HepG2 (cell line): ENCODE measurements around the gene VGF. TPM values are rescaled to one million over a fixed set of nuclear protein-coding genes. Genes with fewer than 3 reads are reported as not detected.
A peak's percentile ranks its signal among the peaks of the same experiment; 100 is the strongest.

ENCODE experiments used
- EZH2 ChIP-seq: conservative IDR thresholded peaks from 2 replicates; pipeline ENCODE4 v1.6.1; 2012; ENCODE audit warnings: mild to moderate bottlenecking, low read depth, low read length, moderate library complexity
- FLYWCH1 ChIP-seq: sonication (generic); formaldehyde crosslinking; IDR thresholded peaks from 2 replicates; pipeline ENCODE4 v1.8.1; 2023; ENCODE audit warnings: mild to moderate bottlenecking, missing genetic modification reagents
- KDM1A ChIP-seq: IDR thresholded peaks from 2 replicates; pipeline ENCODE4 v1.6.1; 2016; ENCODE audit warnings: missing compliant biosample characterization
- MYNN ChIP-seq: sonication (generic); formaldehyde crosslinking; IDR thresholded peaks from 2 replicates; pipeline ENCODE4 v1.4.0; 2020; ENCODE audit warnings: mild to moderate bottlenecking, low read depth, missing genetic modification reagents
- NFKBIZ ChIP-seq: IDR thresholded peaks from 2 replicates; pipeline ENCODE4 v1.6.1; 2018; ENCODE audit warnings: missing genetic modification reagents, missing compliant biosample characterization
- PAXIP1 ChIP-seq: sonication (generic); formaldehyde crosslinking; conservative IDR thresholded peaks from 2 replicates; pipeline ENCODE4 v1.4.0; 2020; ENCODE audit warnings: mild to moderate bottlenecking, missing genetic modification reagents, moderate library complexity
- PHF21A ChIP-seq: sonication (generic); formaldehyde crosslinking; IDR thresholded peaks from 2 replicates; pipeline ENCODE4 v1.5.0; 2020; ENCODE audit warnings: mild to moderate bottlenecking, missing genetic modification reagents
- REPIN1 ChIP-seq: sonication (generic); formaldehyde crosslinking; IDR thresholded peaks from 2 replicates; pipeline ENCODE4 v1.8.0; 2022; ENCODE audit warnings: missing genetic modification reagents, low read depth, mild to moderate bottlenecking, borderline replicate concordance
- SAP130 ChIP-seq: IDR thresholded peaks from 2 replicates; pipeline ENCODE4 v1.6.1; 2016; ENCODE audit warnings: low read depth
- SP4 ChIP-seq: sonication (generic); formaldehyde crosslinking; IDR thresholded peaks from 2 replicates; pipeline ENCODE4 v1.8.1; 2023; ENCODE audit warnings: mild to moderate bottlenecking, missing genetic modification reagents
- SPEN ChIP-seq: sonication (generic); formaldehyde crosslinking; IDR thresholded peaks from 2 replicates; pipeline ENCODE4 v1.5.1; 2020; ENCODE audit warnings: low read depth, mild to moderate bottlenecking, missing genetic modification reagents
- ZNF124 ChIP-seq: sonication (generic); formaldehyde crosslinking; IDR thresholded peaks from 2 replicates; pipeline ENCODE4 v1.4.0; 2020; ENCODE audit warnings: missing genetic modification reagents
- ZNF207 ChIP-seq: fragments of 450-650 bp; IDR thresholded peaks from 2 replicates; pipeline ENCODE4 v1.6.1; 2016; ENCODE audit warnings: antibody characterized with exemption, borderline replicate concordance
- ZNF335 ChIP-seq: sonication (generic); formaldehyde crosslinking; IDR thresholded peaks from 2 replicates; pipeline ENCODE4 v1.4.0; 2020; ENCODE audit warnings: missing genetic modification reagents
- ZNF446 ChIP-seq: sonication (generic); formaldehyde crosslinking; IDR thresholded peaks from 2 replicates; pipeline ENCODE4 v1.5.0; 2020; ENCODE audit warnings: mild to moderate bottlenecking, missing genetic modification reagents
- ZSCAN30 ChIP-seq: sonication (generic); formaldehyde crosslinking; IDR thresholded peaks from 2 replicates; pipeline ENCODE4 v1.5.0; 2020; ENCODE audit warnings: mild to moderate bottlenecking, missing genetic modification reagents
- polyA plus RNA-seq, 8 experiments: library from polyadenylated mRNA; depleted of rRNA in 3 of 8; stranded (reverse) in 7 of 8; unstranded in 1 of 8; fragments of >200 nt; fragmentation: Illumina TruSeq in 4 of 8; extraction: Trizol in 4 of 8; gene quantifications; 2 replicates each; pipeline versions ENCODE4 v1.2.1 to v1.2.3, GENCODE V29; 2011 to 2016; ENCODE audit warnings: low read depth in 4 of 8, missing spikeins in 1 of 8, mixed read lengths in 1 of 8; ENCODE audit not compliant: insufficient read depth in 1 of 8
- total RNA-seq, 5 experiments: library from RNA; depleted of rRNA; stranded (reverse); fragments of >200 nt; fragmentation: Illumina TruSeq; extraction: Trizol; gene quantifications; 2 replicates each; pipeline ENCODE4 v1.2.3, GENCODE V29; 2016; ENCODE audit warnings: low read depth in 1 of 5
- TF ChIP-seq, protein P1 (sequence below): sonication (generic); formaldehyde crosslinking; IDR thresholded peaks from 2 replicates; pipeline ENCODE4 v1.4.0; 2020; ENCODE audit warnings: mild to moderate bottlenecking, missing genetic modification reagents
- TF ChIP-seq, protein P2 (sequence below): sonication (generic); formaldehyde crosslinking; IDR thresholded peaks from 2 replicates; pipeline ENCODE4 v1.5.0; 2020; ENCODE audit warnings: mild to moderate bottlenecking, missing genetic modification reagents, borderline replicate concordance

The VGF gene
- total and polyA plus RNA-seq, 2 of the 13 experiments (the other 11 are each of a cell fraction or from before 2014, with no cell fraction given), result 0.12 to 0.46 TPM

DNA sequence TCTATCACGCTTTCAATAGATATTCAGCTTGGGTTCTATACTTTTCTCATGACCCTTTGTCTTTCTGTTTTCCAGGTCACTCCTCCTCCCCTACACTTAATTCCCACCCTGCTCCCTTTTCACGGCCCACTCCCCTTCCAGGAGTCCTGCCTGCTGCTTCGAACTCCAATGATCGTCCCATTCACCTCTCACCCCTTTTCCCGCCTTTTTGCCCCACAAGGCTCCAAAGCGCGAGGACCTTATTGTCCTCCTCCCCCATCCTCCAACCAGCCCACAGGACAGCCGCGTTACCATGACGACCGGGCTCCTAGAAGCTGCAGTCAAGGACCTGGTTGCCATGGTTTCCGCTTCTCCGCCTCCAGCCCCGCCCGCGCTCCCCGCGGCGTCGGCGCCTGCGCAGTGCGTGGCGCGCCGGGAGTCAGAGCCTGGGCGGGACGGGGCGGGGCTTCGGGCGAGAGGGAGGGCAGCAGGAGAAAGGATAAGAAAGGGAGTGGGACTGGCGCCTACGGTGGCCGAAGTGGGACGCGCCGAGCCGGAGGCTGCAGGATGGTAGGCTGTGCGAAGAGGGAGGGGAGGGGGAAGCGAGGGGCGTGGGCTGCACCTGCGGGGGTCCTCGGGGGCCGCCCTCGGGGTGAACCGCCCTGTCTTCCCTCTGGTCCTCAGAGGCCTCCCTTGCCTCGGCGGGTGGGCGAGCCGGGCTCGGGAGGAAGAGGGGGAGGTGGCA, 11.2 kb downstream of the VGF start, which contains the start of gene AP1S1 (continued):
- TF ChIP-seq, protein P1, sequence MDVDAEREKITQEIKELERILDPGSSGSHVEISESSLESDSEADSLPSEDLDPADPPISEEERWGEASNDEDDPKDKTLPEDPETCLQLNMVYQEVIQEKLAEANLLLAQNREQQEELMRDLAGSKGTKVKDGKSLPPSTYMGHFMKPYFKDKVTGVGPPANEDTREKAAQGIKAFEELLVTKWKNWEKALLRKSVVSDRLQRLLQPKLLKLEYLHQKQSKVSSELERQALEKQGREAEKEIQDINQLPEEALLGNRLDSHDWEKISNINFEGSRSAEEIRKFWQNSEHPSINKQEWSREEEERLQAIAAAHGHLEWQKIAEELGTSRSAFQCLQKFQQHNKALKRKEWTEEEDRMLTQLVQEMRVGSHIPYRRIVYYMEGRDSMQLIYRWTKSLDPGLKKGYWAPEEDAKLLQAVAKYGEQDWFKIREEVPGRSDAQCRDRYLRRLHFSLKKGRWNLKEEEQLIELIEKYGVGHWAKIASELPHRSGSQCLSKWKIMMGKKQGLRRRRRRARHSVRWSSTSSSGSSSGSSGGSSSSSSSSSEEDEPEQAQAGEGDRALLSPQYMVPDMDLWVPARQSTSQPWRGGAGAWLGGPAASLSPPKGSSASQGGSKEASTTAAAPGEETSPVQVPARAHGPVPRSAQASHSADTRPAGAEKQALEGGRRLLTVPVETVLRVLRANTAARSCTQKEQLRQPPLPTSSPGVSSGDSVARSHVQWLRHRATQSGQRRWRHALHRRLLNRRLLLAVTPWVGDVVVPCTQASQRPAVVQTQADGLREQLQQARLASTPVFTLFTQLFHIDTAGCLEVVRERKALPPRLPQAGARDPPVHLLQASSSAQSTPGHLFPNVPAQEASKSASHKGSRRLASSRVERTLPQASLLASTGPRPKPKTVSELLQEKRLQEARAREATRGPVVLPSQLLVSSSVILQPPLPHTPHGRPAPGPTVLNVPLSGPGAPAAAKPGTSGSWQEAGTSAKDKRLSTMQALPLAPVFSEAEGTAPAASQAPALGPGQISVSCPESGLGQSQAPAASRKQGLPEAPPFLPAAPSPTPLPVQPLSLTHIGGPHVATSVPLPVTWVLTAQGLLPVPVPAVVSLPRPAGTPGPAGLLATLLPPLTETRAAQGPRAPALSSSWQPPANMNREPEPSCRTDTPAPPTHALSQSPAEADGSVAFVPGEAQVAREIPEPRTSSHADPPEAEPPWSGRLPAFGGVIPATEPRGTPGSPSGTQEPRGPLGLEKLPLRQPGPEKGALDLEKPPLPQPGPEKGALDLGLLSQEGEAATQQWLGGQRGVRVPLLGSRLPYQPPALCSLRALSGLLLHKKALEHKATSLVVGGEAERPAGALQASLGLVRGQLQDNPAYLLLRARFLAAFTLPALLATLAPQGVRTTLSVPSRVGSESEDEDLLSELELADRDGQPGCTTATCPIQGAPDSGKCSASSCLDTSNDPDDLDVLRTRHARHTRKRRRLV (CRISPR knock-in tag), result no peak
- TF ChIP-seq KDM1A (CRISPR knock-in tag), result 0 out of 2 replicates have a peak, but pooled peaks have one; percentile 9
- TF ChIP-seq FLYWCH1 (CRISPR knock-in tag), result no peak
- no peak for TF ChIP-seq ZNF207
- peak; percentile 83 for TF ChIP-seq SAP130
- 0 out of 2 replicates have a peak, but pooled peaks have one; percentile 24 for TF ChIP-seq ZNF124 (CRISPR knock-in tag)
- TF ChIP-seq PAXIP1, result peak; percentile 44; the same call in 1 of the 2 replicates
- TF ChIP-seq, protein P2, sequence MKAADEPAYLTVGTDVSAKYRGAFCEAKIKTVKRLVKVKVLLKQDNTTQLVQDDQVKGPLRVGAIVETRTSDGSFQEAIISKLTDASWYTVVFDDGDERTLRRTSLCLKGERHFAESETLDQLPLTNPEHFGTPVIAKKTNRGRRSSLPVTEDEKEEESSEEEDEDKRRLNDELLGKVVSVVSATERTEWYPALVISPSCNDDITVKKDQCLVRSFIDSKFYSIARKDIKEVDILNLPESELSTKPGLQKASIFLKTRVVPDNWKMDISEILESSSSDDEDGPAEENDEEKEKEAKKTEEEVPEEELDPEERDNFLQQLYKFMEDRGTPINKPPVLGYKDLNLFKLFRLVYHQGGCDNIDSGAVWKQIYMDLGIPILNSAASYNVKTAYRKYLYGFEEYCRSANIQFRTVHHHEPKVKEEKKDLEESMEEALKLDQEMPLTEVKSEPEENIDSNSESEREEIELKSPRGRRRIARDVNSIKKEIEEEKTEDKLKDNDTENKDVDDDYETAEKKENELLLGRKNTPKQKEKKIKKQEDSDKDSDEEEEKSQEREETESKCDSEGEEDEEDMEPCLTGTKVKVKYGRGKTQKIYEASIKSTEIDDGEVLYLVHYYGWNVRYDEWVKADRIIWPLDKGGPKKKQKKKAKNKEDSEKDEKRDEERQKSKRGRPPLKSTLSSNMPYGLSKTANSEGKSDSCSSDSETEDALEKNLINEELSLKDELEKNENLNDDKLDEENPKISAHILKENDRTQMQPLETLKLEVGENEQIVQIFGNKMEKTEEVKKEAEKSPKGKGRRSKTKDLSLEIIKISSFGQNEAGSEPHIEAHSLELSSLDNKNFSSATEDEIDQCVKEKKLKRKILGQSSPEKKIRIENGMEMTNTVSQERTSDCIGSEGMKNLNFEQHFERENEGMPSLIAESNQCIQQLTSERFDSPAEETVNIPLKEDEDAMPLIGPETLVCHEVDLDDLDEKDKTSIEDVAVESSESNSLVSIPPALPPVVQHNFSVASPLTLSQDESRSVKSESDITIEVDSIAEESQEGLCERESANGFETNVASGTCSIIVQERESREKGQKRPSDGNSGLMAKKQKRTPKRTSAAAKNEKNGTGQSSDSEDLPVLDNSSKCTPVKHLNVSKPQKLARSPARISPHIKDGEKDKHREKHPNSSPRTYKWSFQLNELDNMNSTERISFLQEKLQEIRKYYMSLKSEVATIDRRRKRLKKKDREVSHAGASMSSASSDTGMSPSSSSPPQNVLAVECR (CRISPR knock-in tag), result peak; percentile 67; the same call in 1 of the 2 replicates
- no peak for TF ChIP-seq NFKBIZ (CRISPR knock-in tag)
- no peak for TF ChIP-seq ZNF446
- TF ChIP-seq PHF21A (CRISPR knock-in tag), result peak; percentile 57
- TF ChIP-seq EZH2, result no peak
- TF ChIP-seq ZSCAN30, result no peak
- peak; percentile 91 for TF ChIP-seq SP4 (CRISPR knock-in tag)
- no peak for TF ChIP-seq MYNN
- TF ChIP-seq ZNF335, result no peak
- no peak for TF ChIP-seq REPIN1 (CRISPR knock-in tag)
- peak; percentile 78 for TF ChIP-seq SPEN (CRISPR knock-in tag)
